H1 (cell line): ENCODE measurements around the gene ZBTB44.

Experiments used
- ATF3 ChIP-seq: IDR thresholded peaks from 2 replicates; pipeline ENCODE4 v1.6.1; 2011; ENCODE audit warnings: low read depth, mild to moderate bottlenecking, low read length; ENCODE audit not compliant: insufficient read depth
- BRCA1 ChIP-seq: IDR thresholded peaks from 2 replicates; pipeline ENCODE4 v1.6.1; 2012; ENCODE audit warnings: low read depth, low read length, improper control_type of control experiment
- CHD1 ChIP-seq: IDR thresholded peaks from 2 replicates; pipeline ENCODE4 v1.6.1; 2012; ENCODE audit warnings: low read depth, low read length, improper control_type of control experiment
- CTCF ChIP-seq, 3 experiments: IDR thresholded peaks; 1 replicate in 2 of 3; 2 replicates in 1 of 3; pipeline versions ENCODE4 v1.5.1 to v1.6.1; 2011; ENCODE audit warnings: low read length in 3 of 3, mild to moderate bottlenecking in 3 of 3, inconsistent platforms in 2 of 3, low read depth in 1 of 3, moderate library complexity in 1 of 3; ENCODE audit not compliant: insufficient read depth in 1 of 3; ENCODE audit errors: control extremely low read depth in 1 of 3
- EP300 ChIP-seq, 2 experiments: IDR thresholded peaks; 1 replicate in 1 of 2; 2 replicates in 1 of 2; pipeline ENCODE4 v1.6.1; 2011 to 2012; ENCODE audit warnings: low read depth in 2 of 2, low read length in 2 of 2, mild to moderate bottlenecking in 2 of 2, borderline replicate concordance in 1 of 2, inconsistent platforms in 1 of 2, moderate library complexity in 1 of 2
- JUN ChIP-seq: IDR thresholded peaks from 2 replicates; pipeline ENCODE4 v1.6.1; 2011; ENCODE audit warnings: low read depth, mild to moderate bottlenecking, improper control_type of control experiment, low read length
- KDM1A ChIP-seq: fragments of 200-600, 300-600 bp; sonication (generic); IDR thresholded peaks from 2 replicates; pipeline ENCODE4 v1.7.1; 2016; ENCODE audit warnings: mild to moderate bottlenecking, low read length, borderline replicate concordance
- POLR2A ChIP-seq, 2 experiments: IDR thresholded peaks; 1 replicate in 1 of 2; 2 replicates in 1 of 2; pipeline ENCODE4 v1.6.1; 2011; ENCODE audit warnings: low read depth in 2 of 2, low read length in 2 of 2, mild to moderate bottlenecking in 2 of 2; ENCODE audit errors: control extremely low read depth in 1 of 2
- TBP ChIP-seq: IDR thresholded peaks from 2 replicates; pipeline ENCODE4 v1.6.1; 2011; ENCODE audit warnings: low read depth, low read length, improper control_type of control experiment

- TF ChIP-seq CHD1 (no peak), CTCF (IDR thresholded peaks at IDR 0.05; ENCODE audit: control extremely low read depth in 1 of 3, insufficient read depth in 1 of 3, low read depth in 1 of 3, low read length in 3 of 3) (no peak), EP300 (IDR thresholded peaks at IDR 0.05; ENCODE audit: borderline replicate concordance in 1 of 2, low read depth in 2 of 2, low read length in 2 of 2) (no peak), KDM1A (no peak), TBP (no peak), JUN (no peak), ATF3 (no peak), BRCA1 (no peak), POLR2A (IDR thresholded peaks at IDR 0.05; ENCODE audit: control extremely low read depth in 1 of 2, low read depth in 2 of 2, low read length in 2 of 2) (no peak)
Measured at GRCh38 chr11:130211144-130211543, 103.6 kb downstream of the ZBTB44 start.
